Colonic mucosa (tissue), 4 donors: Measurements from ENCODE around the gene LARP7. TPM values are rescaled to one million over a fixed set of nuclear protein-coding genes. Genes with fewer than 3 reads are reported as not detected.

ENCODE experiments used
- DNase-seq: peaks from one replicate; pipeline ENCODE4 v3.0.0-alpha.2; 2020
- H3K27ac ChIP-seq: fragments of 200-600 bp; one replicate; pipeline ENCODE4 v1.8.0; 2021
- H3K27me3 ChIP-seq: fragments of 200-600 bp; one replicate; pipeline ENCODE4 v1.8.0; 2021
- H3K36me3 ChIP-seq: fragments of 200-600 bp; one replicate; pipeline ENCODE4 v1.8.0; 2021
- H3K4me1 ChIP-seq: fragments of 200-600 bp; one replicate; pipeline ENCODE4 v1.8.0; 2021; ENCODE audit warnings: mild to moderate bottlenecking
- H3K4me3 ChIP-seq: fragments of 200-600 bp; one replicate; pipeline ENCODE4 v1.8.0; 2021
- H3K9ac ChIP-seq, 2 donors: one replicate each; pipeline ENCODE4 v1.7.0; 2013; ENCODE audit warnings: control low read depth in 2 of 2, low read depth in 2 of 2, low read length in 2 of 2
- H3K9me3 ChIP-seq: fragments of 200-600 bp; one replicate; pipeline ENCODE4 v1.8.0; 2021
- intact Hi-C: fragments of 100-400 bp; cut with DNase I; formaldehyde crosslinking; loops from one replicate; pipeline ENCODE4 v1.14.1; 2022
- microRNA-seq: library from miRNA; unstranded; fragments of <30 nt; microRNA quantifications from one replicate; pipeline ENCODE4, GENCODE V29; 2019
- total RNA-seq, 2 donors: library from RNA; stranded (reverse); fragmentation: NEBNext Ultra II Directional in 1 of 2; extraction: Animal tissue kit (Norgen Biotek cat#: 25700) in 1 of 2; gene quantifications; one replicate each; pipeline ENCODE4 v1.2.1, GENCODE V29; 2021
- TF ChIP-seq, protein P1 (sequence below): fragments of 200-600 bp; IDR thresholded peaks from one replicate; pipeline ENCODE4 v1.8.0; 2022; ENCODE audit warnings: antibody characterized with exemption, mild to moderate bottlenecking
- donor health status: healthy.
- donor health status: DM: no; HTN: no; CAD: no.
- donor health status: DM: no; HTN: no; CAD: no.

LARP7 gene
- total RNA-seq, 2 donors from 2014 or later: 35.3 to 36.1 TPM

DNA sequence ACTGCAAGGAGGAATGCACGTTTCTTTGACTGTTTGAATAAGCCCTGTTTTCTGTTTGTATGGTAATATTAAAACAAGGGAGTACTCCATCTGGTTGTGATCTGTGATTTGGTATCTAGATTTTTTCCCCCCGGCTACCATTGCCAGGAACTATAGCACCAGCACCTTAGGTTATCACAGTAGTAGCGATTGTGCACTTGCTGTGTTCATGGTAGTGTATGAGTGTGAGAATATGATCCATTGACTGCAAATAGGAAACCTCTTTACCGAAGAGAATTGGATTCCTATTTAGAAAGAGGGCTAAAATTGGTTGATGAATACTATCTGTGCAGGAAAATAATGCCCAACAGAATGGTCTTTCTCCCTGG is 69.9 kb downstream of the LARP7 start:
- no peaks in the 10 kb centered on the region for H3K36me3 ChIP-seq
- peaks cover 29% of the 10 kb centered on the region for H3K27me3 ChIP-seq
- H3K9me3 ChIP-seq: no peaks in the 10 kb centered on the region
- H3K9ac ChIP-seq: no peak overlapping the region
- intact Hi-C loops: no loop called here
- H3K4me3 ChIP-seq: no peak overlapping the region
- TF ChIP-seq, protein P1, sequence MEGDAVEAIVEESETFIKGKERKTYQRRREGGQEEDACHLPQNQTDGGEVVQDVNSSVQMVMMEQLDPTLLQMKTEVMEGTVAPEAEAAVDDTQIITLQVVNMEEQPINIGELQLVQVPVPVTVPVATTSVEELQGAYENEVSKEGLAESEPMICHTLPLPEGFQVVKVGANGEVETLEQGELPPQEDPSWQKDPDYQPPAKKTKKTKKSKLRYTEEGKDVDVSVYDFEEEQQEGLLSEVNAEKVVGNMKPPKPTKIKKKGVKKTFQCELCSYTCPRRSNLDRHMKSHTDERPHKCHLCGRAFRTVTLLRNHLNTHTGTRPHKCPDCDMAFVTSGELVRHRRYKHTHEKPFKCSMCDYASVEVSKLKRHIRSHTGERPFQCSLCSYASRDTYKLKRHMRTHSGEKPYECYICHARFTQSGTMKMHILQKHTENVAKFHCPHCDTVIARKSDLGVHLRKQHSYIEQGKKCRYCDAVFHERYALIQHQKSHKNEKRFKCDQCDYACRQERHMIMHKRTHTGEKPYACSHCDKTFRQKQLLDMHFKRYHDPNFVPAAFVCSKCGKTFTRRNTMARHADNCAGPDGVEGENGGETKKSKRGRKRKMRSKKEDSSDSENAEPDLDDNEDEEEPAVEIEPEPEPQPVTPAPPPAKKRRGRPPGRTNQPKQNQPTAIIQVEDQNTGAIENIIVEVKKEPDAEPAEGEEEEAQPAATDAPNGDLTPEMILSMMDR: no peak
- no peak for DNase-seq
- H3K27ac ChIP-seq: no peak overlapping the region
- H3K4me1 ChIP-seq: no peaks in the 10 kb centered on the region

Small RNAs within 50 kb of the gene (microRNA-seq; reads per million reads assigned to microRNA genes)
- gene MIR302A (1.7 reads per million), gene MIR302B (1.7 reads per million), gene MIR302C (not detected), gene MIR302D (1.7 reads per million), gene MIR367 (not detected)

Other genes with a start within 250 kb of the LARP7 start
- not detected for gene NEUROG2, start 121.0 kb upstream of the LARP7 start, total RNA-seq
- 10 to 100 TPM in 1 of 2 donors, 1 to 10 TPM in 1; 3.4 to 11.4 TPM for gene ZGRF1, start 234 bp upstream of the LARP7 start, total RNA-seq